B cell (primary cell): Measurements from ENCODE around the gene RCOR3.

ENCODE experiments used
- CTCF ChIP-seq: fragments of 200-600 bp; IDR thresholded peaks from one replicate; pipeline ENCODE4 v1.8.0; 2022; ENCODE audit warnings: antibody characterized with exemption, mild to moderate bottlenecking
- EZH2 ChIP-seq: IDR thresholded peaks from 2 replicates; pipeline ENCODE4 v1.6.1; 2012; ENCODE audit warnings: borderline replicate concordance, low read depth, mild to moderate bottlenecking, moderate library complexity, low read length; ENCODE audit not compliant: insufficient read depth, poor library complexity, severe bottlenecking

GRCh38 chr1:211339631-211340041 lies 80.5 kb downstream of the RCOR3 start:
- no peak for TF ChIP-seq CTCF
- TF ChIP-seq EZH2, result no peak
